IMR-90 (cell line): ENCODE measurements around the gene HOGA1. TPM values are rescaled to one million over a fixed set of nuclear protein-coding genes. Genes with fewer than 3 reads are reported as not detected.
A peak's percentile ranks its signal among the peaks of the same experiment; 100 is the strongest.

Experiments
- ATAC-seq: fragments of 200-7000 bp; cut with Tn5 transposase; 2 replicates; pipeline ENCODE4 v1.9.1; 2020; ENCODE audit warnings: low read depth, mild to moderate bottlenecking, moderate library complexity
- BruUV-seq: library from RNA; stranded (reverse); fragments of 400-500 nt; replicated peaks from 2 replicates; lab custom pipeline; 2021; lab: Mats Ljungman, UMichigan
- CTCF ChIA-PET: fragments of 300-600 bp; formaldehyde crosslinking; extraction: SDS; loops from one replicate; lab custom pipeline; 2021; ENCODE audit warnings: antibody characterized with exemption; lab: Yijun Ruan, JAX
- POLR2A ChIA-PET: fragments of 300-600 bp; sonication (Branson Sonifier 250); formaldehyde crosslinking; loops from one replicate; lab custom pipeline; 2022; ENCODE audit warnings: antibody characterized with exemption; ENCODE audit not compliant: unreplicated experiment; lab: Charles Lee
- DNase-seq: peaks from one replicate; pipeline ENCODE4 v3.0.0; 2013
- H2AFZ ChIP-seq: replicated peaks from 2 replicates; pipeline ENCODE3; 2013; ENCODE audit warnings: low read length, mild to moderate bottlenecking; ENCODE audit not compliant: poor library complexity
- H2AK5ac ChIP-seq: 2 replicates; pipeline ENCODE4 v1.6.1; 2013; ENCODE audit warnings: low read depth, low read length, inconsistent platforms
- H2AK9ac ChIP-seq: replicated peaks from 2 replicates; pipeline ENCODE3; 2013; ENCODE audit warnings: mild to moderate bottlenecking, low read depth, low read length, moderate library complexity; ENCODE audit not compliant: poor library complexity
- H2BK120ac ChIP-seq: 2 replicates; pipeline ENCODE4 v1.6.1; 2013; ENCODE audit warnings: low read depth, low read length, inconsistent platforms
- H2BK15ac ChIP-seq: 3 replicates; pipeline ENCODE4 v1.6.1; 2013; ENCODE audit warnings: low read depth, low read length, inconsistent platforms
- H2BK20ac ChIP-seq: 2 replicates; pipeline ENCODE4 v1.6.1; 2013; ENCODE audit warnings: low read depth, mild to moderate bottlenecking, inconsistent platforms, low read length, moderate library complexity
- H2BK5ac ChIP-seq: 2 replicates; pipeline ENCODE4 v1.6.1; 2013; ENCODE audit warnings: mild to moderate bottlenecking, low read depth, low read length, inconsistent platforms; ENCODE audit not compliant: poor library complexity, severe bottlenecking
- H3K14ac ChIP-seq: replicated peaks from 2 replicates; pipeline ENCODE4 v1.6.1; 2013; ENCODE audit warnings: low read depth, low read length, inconsistent platforms
- H3K18ac ChIP-seq: 2 replicates; pipeline ENCODE4 v1.6.1; 2013; ENCODE audit warnings: low read depth, low read length, control low read depth
- H3K23ac ChIP-seq: 2 replicates; pipeline ENCODE4 v1.6.1; 2013; ENCODE audit warnings: low read depth, low read length, inconsistent platforms
- H3K27ac ChIP-seq: 2 replicates; pipeline ENCODE4 v1.5.1; 2013; ENCODE audit warnings: mild to moderate bottlenecking, control low read depth, low read length; ENCODE audit not compliant: insufficient read depth
- H3K27me3 ChIP-seq: 2 replicates; pipeline ENCODE4 v1.6.1; 2013; ENCODE audit warnings: low read length; ENCODE audit not compliant: control insufficient read depth, insufficient read depth
- H3K36me3 ChIP-seq: 2 replicates; pipeline ENCODE4 v1.6.1; 2013; ENCODE audit warnings: low read length, mixed read lengths; ENCODE audit not compliant: control insufficient read depth, insufficient read depth
- H3K4ac ChIP-seq: 2 replicates; pipeline ENCODE4 v1.6.1; 2013; ENCODE audit warnings: low read depth, low read length, inconsistent platforms
- H3K4me1 ChIP-seq: 2 replicates; pipeline ENCODE4 v1.6.1; 2013; ENCODE audit warnings: low read length, mixed read lengths; ENCODE audit not compliant: control insufficient read depth, insufficient read depth
- H3K4me2 ChIP-seq: 2 replicates; pipeline ENCODE4 v1.6.1; 2013; ENCODE audit warnings: low read depth, mild to moderate bottlenecking, control low read depth, low read length, moderate library complexity
- H3K4me3 ChIP-seq: 2 replicates; pipeline ENCODE4 v1.5.1; 2013; ENCODE audit warnings: low read depth, mild to moderate bottlenecking, control low read depth, low read length, moderate library complexity; ENCODE audit not compliant: insufficient read depth
- H3K56ac ChIP-seq: 2 replicates; pipeline ENCODE4 v1.6.1; 2013; ENCODE audit warnings: low read length, inconsistent platforms; ENCODE audit not compliant: insufficient read depth; ENCODE audit errors: extremely low read depth
- H3K79me1 ChIP-seq, 2 experiments: 2 replicates each; pipeline ENCODE4 v1.6.1; 2013; ENCODE audit warnings: low read length in 2 of 2, inconsistent platforms in 1 of 2, low read depth in 1 of 2
- H3K9ac ChIP-seq: 2 replicates; pipeline ENCODE4 v1.6.1; 2013; ENCODE audit warnings: low read depth, low read length, control low read depth
- H3K9me1 ChIP-seq: 2 replicates; pipeline ENCODE4 v1.6.1; 2013; ENCODE audit warnings: low read length, inconsistent platforms; ENCODE audit not compliant: insufficient read depth
- H3K9me3 ChIP-seq: 2 replicates; pipeline ENCODE4 v1.6.1; 2013; ENCODE audit warnings: low read length; ENCODE audit not compliant: control insufficient read depth, insufficient read depth
- H4K20me1 ChIP-seq: 2 replicates; pipeline ENCODE4 v1.6.1; 2013; ENCODE audit warnings: low read length, inconsistent platforms; ENCODE audit not compliant: insufficient read depth
- H4K5ac ChIP-seq: 2 replicates; pipeline ENCODE4 v1.6.1; 2013; ENCODE audit warnings: mild to moderate bottlenecking, low read depth, low read length, control low read depth
- H4K8ac ChIP-seq, 2 experiments: 2 replicates each; pipeline ENCODE4 v1.6.1; 2013; ENCODE audit warnings: low read depth in 2 of 2, low read length in 2 of 2, control low read depth in 1 of 2, inconsistent platforms in 1 of 2
- H4K91ac ChIP-seq: 2 replicates; pipeline ENCODE4 v1.6.1; 2013; ENCODE audit warnings: low read depth, low read length, inconsistent platforms; ENCODE audit not compliant: insufficient read depth
- BHLHE40 ChIP-seq: fragments of 150-350 bp; IDR thresholded peaks from 2 replicates; pipeline ENCODE4 v1.6.1; 2016; ENCODE audit warnings: mild to moderate bottlenecking, low read depth, low read length
- CHD1 ChIP-seq: IDR thresholded peaks from 2 replicates; pipeline ENCODE4 v1.6.1; 2012; ENCODE audit warnings: low read depth, low read length, improper control_type of control experiment
- ELK1 ChIP-seq: fragments of 150-350 bp; IDR thresholded peaks from 2 replicates; pipeline ENCODE4 v1.6.1; 2016; ENCODE audit warnings: low read depth, mild to moderate bottlenecking, low read length, moderate library complexity, borderline replicate concordance
- MAFK ChIP-seq: IDR thresholded peaks from 2 replicates; pipeline ENCODE4 v1.6.1; 2012; ENCODE audit warnings: low read depth, low read length, improper control_type of control experiment
- MAZ ChIP-seq: IDR thresholded peaks from 2 replicates; pipeline ENCODE4 v1.6.1; 2012; ENCODE audit warnings: low read depth, mild to moderate bottlenecking, low read length, improper control_type of control experiment, moderate library complexity, borderline replicate concordance
- MXI1 ChIP-seq: IDR thresholded peaks from 2 replicates; pipeline ENCODE4 v1.6.1; 2012; ENCODE audit warnings: low read depth, mild to moderate bottlenecking, low read length, moderate library complexity, borderline replicate concordance
- NFE2L2 ChIP-seq: fragments of 150-350 bp; IDR thresholded peaks from 2 replicates; pipeline ENCODE4 v1.6.1; 2016; ENCODE audit warnings: low read depth, mild to moderate bottlenecking, low read length
- POLR2A ChIP-seq: IDR thresholded peaks from 2 replicates; pipeline ENCODE4 v1.6.1; 2012; ENCODE audit warnings: mild to moderate bottlenecking, low read depth, low read length
- RAD21 ChIP-seq: IDR thresholded peaks from 2 replicates; pipeline ENCODE4 v1.6.1; 2012; ENCODE audit warnings: low read length, improper control_type of control experiment
- RCOR1 ChIP-seq: IDR thresholded peaks from 2 replicates; pipeline ENCODE4 v1.6.1; 2012; ENCODE audit warnings: mild to moderate bottlenecking, low read length, improper control_type of control experiment; ENCODE audit not compliant: insufficient replicate concordance
- RFX5 ChIP-seq: IDR thresholded peaks from 2 replicates; pipeline ENCODE4 v1.8.0; 2012; ENCODE audit warnings: low read depth, mild to moderate bottlenecking, low read length, moderate library complexity
- SMC3 ChIP-seq: fragments of 150-350 bp; IDR thresholded peaks from 2 replicates; pipeline ENCODE4 v1.6.1; 2016; ENCODE audit warnings: low read depth, mild to moderate bottlenecking, antibody characterized with exemption, low read length, moderate library complexity
- WGBS, 2 experiments: methylation state at CpG; one replicate each; pipeline versions ENCODE4 v1.1.5 to v1.1.7; 2013; ENCODE audit warnings: missing lambda C conversion rate in 2 of 2; ENCODE audit not compliant: insufficient read length in 1 of 2; ENCODE audit errors: extremely low coverage in 2 of 2; 5-methylcytosine and 5-hydroxymethylcytosine counted together
- dilution Hi-C: fragments of 300-500 bp; cut with HindIII; formaldehyde crosslinking; loops from one replicate; pipeline ENCODE4 v1.14.3; 2018; ENCODE audit warnings: low sequenced_read_pairs; ENCODE audit not compliant: unreplicated experiment
- in situ Hi-C: fragments of 300-500 bp; cut with MboI; formaldehyde crosslinking; loops from 3 replicates; pipeline ENCODE4 v1.14.3; 2019; ENCODE audit warnings: low sequenced_read_pairs, inconsistent platforms, mixed read lengths
- intact Hi-C: fragments of 100-400 bp; cut with micrococcal nuclease; formaldehyde crosslinking; loops from 2 replicates; pipeline ENCODE4 v1.10.0; 2022
- polyA plus RNA-seq, 3 experiments: library from polyadenylated mRNA; depleted of rRNA; stranded (reverse); fragments of >200 nt; gene quantifications; 2 replicates each; pipeline ENCODE4 v1.2.3, GENCODE V29; 2012; ENCODE audit warnings: low replicate concordance in 1 of 3
- total RNA-seq: library from RNA; depleted of rRNA; stranded (reverse); fragments of >200 nt; gene quantifications from 2 replicates; pipeline ENCODE4 v1.2.3, GENCODE V29; 2012
- TF ChIP-seq, protein P1 (sequence below): fragments of 150-350 bp; IDR thresholded peaks from 2 replicates; pipeline ENCODE4 v1.6.1; 2017; ENCODE audit warnings: mild to moderate bottlenecking, antibody characterized with exemption, low read length, low read depth

HOGA1 gene
- total and polyA plus RNA-seq, 2 of the 4 experiments (the other 2 are of a cell fraction), result 0.36 to 0.41 TPM

- TF ChIP-seq MAZ, result no peak
Observed at GRCh38 chr10:97546456-97547270, 37.5 kb upstream of the HOGA1 start (continued).

DNA sequence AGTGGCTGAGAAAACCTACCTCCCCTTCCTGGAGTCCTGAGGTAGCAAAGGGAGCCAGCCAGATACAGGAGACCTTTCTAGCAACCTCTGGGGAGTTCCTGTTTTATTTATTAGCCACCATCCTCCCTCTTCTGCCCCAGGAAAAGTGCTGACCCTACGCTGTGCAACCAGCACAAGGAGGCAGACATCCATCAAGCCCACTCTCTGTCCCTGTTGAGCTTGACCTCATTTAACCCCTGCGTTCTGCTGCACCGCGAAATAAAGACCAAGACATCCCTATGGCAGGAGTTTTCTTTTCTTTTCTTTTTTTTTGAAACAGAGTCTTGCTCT is 37.0 kb upstream of the HOGA1 start:
- no peak overlapping the region for H4K5ac ChIP-seq
- no peak overlapping the region for H3K18ac ChIP-seq
- H3K9me3 ChIP-seq, result no peaks in the 10 kb centered on the region
- H3K4me3 ChIP-seq, result no peak overlapping the region
- intact Hi-C loops (no loop called here), dilution Hi-C loops (no loop called here), in situ Hi-C loops (no loop called here)
- H2AK5ac ChIP-seq, result peak overlapping the region; percentile 46
- no peak overlapping the region for H3K4me2 ChIP-seq
- POLR2A ChIA-PET, result no interaction called here
- no peak overlapping the region for H2BK15ac ChIP-seq
- no peak overlapping the region for H3K56ac ChIP-seq
- no peak overlapping the region for H3K9ac ChIP-seq
- H2AK9ac ChIP-seq, result no peak overlapping the region
- DNase-seq, result no peak
- H3K14ac ChIP-seq, result no peak overlapping the region
- WGBS, 2 experiments, result 56% methylated on average over 3 of the region's 4 CpGs; no CpG with 5 or more reads in 1 of the 2 experiments
- H4K8ac ChIP-seq, result no peak overlapping the region
- no peak overlapping the region for H3K4ac ChIP-seq
- no peak for ATAC-seq
- H3K79me1 ChIP-seq, result peaks cover 27 to 77% of the 10 kb centered on the region in 2 experiments
- H2BK5ac ChIP-seq, result no peak overlapping the region
- CTCF ChIA-PET, result no interaction called here
- peak overlapping the region; percentile 24; the same call in 1 of the 2 replicates for H2BK20ac ChIP-seq
- H3K36me3 ChIP-seq, result no peaks in the 10 kb centered on the region
- no peaks in the 10 kb centered on the region for H4K20me1 ChIP-seq
- H4K91ac ChIP-seq, result no peak overlapping the region
- peaks cover 6% of the 10 kb centered on the region; the same call in 1 of the 2 replicates for H3K9me1 ChIP-seq
- H3K27me3 ChIP-seq, result no peaks in the 10 kb centered on the region
- no peak overlapping the region for H3K27ac ChIP-seq
- no TSS peak for BruUV-seq
- H2BK120ac ChIP-seq, result no peak overlapping the region
- H3K23ac ChIP-seq, result no peak overlapping the region
- H2AFZ ChIP-seq, result peak overlapping the region; percentile 46
- H3K4me1 ChIP-seq, result peaks cover 28% of the 10 kb centered on the region
- TF ChIP-seq ELK1, result no peak
- no peak for TF ChIP-seq BHLHE40
- TF ChIP-seq RFX5, result no peak
- no peak for TF ChIP-seq MAFK
- no peak for TF ChIP-seq NFE2L2
- TF ChIP-seq POLR2A, result no peak
- TF ChIP-seq, protein P1, sequence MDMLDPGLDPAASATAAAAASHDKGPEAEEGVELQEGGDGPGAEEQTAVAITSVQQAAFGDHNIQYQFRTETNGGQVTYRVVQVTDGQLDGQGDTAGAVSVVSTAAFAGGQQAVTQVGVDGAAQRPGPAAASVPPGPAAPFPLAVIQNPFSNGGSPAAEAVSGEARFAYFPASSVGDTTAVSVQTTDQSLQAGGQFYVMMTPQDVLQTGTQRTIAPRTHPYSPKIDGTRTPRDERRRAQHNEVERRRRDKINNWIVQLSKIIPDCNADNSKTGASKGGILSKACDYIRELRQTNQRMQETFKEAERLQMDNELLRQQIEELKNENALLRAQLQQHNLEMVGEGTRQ, result no peak
- no peak for TF ChIP-seq RCOR1
- TF ChIP-seq SMC3, result no peak
- no peak for TF ChIP-seq MXI1
- TF ChIP-seq CHD1, result no peak
- TF ChIP-seq RAD21, result no peak
- no peak for TF ChIP-seq MAZ
